AG09319 (cell line): ENCODE measurements around the gene CALCA.
A peak's percentile ranks its signal among the peaks of the same experiment; 100 is the strongest.

ENCODE experiments used
- DNase-seq: peaks from one replicate; pipeline ENCODE4 v3.0.0-alpha.2; 2010; ENCODE audit warnings: low read depth; ENCODE audit errors: extremely low read depth
- TF ChIP-seq, protein P1 (sequence below): IDR thresholded peaks from 2 replicates; pipeline ENCODE4 v1.5.1; 2011; ENCODE audit warnings: low read depth, mild to moderate bottlenecking, inconsistent platforms, low read length, moderate library complexity

The CALCA gene

GRCh38 chr11:14980854-14981253 is 8.7 kb upstream of the CALCA start:
- DNase-seq = no peak
- TF ChIP-seq, protein P1, sequence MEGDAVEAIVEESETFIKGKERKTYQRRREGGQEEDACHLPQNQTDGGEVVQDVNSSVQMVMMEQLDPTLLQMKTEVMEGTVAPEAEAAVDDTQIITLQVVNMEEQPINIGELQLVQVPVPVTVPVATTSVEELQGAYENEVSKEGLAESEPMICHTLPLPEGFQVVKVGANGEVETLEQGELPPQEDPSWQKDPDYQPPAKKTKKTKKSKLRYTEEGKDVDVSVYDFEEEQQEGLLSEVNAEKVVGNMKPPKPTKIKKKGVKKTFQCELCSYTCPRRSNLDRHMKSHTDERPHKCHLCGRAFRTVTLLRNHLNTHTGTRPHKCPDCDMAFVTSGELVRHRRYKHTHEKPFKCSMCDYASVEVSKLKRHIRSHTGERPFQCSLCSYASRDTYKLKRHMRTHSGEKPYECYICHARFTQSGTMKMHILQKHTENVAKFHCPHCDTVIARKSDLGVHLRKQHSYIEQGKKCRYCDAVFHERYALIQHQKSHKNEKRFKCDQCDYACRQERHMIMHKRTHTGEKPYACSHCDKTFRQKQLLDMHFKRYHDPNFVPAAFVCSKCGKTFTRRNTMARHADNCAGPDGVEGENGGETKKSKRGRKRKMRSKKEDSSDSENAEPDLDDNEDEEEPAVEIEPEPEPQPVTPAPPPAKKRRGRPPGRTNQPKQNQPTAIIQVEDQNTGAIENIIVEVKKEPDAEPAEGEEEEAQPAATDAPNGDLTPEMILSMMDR = no peak

DNA sequence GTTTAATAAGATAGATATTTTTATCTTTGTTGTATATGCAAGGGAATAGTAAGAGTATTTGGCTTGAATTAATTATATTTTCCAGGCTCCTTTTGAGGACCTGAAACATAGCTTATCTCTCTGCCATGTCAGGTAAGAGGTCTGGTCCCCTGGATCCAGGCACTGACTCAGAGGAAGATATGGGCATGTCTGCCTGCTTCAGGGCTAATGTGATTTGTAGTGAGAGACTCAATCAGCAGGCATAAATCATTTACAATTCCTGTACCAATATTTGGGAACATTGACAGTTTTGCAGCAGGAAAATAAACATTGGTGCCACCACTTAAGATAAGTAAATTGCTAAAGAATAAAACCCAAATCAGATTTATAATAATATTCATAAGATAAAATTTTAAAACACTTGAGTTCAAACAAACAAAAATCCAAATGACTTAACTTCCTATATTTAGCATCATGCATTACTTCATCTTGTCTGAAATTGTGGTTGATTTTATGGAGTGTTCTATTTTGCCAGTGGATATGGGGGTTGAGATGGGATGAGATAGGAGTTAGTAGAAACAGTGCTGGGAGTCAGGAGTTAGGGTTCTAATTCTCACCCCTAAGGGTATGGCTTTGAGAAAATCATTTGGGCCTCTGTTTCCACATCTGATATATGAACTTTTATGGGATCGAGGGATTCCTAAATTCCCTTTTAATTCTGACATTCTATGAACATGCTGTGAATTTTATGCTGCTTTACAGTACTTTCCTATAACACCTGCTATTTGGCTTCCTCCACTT is 5.1 kb upstream of the CALCA start:
- no peak for DNase-seq
- TF ChIP-seq, protein P1 = no peak

DNA sequence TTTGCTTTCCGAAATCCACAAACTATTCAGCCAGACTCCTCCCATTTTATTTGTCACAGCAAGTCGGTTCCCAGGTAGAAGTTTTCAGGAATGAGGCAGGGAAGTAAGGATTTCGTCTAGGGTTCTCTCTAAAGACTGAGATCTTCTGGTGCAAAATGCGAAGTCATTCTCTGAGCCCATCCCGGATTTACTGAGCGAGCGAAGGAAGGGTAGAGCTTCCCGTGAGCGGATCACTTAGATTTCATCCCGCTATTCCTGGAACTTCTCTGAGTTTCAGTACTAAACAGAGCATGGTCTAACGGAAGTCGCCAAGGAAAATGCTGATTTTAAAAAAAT is 3.1 kb upstream of the CALCA start:
- no peak for DNase-seq
- TF ChIP-seq, protein P1 = no peak

- TF ChIP-seq, protein P1 = peak; percentile 62
- DNase-seq = no peak
These were observed 2.5 kb upstream of the CALCA start for GRCh38 chr11:14974515-14975251.

DNA sequence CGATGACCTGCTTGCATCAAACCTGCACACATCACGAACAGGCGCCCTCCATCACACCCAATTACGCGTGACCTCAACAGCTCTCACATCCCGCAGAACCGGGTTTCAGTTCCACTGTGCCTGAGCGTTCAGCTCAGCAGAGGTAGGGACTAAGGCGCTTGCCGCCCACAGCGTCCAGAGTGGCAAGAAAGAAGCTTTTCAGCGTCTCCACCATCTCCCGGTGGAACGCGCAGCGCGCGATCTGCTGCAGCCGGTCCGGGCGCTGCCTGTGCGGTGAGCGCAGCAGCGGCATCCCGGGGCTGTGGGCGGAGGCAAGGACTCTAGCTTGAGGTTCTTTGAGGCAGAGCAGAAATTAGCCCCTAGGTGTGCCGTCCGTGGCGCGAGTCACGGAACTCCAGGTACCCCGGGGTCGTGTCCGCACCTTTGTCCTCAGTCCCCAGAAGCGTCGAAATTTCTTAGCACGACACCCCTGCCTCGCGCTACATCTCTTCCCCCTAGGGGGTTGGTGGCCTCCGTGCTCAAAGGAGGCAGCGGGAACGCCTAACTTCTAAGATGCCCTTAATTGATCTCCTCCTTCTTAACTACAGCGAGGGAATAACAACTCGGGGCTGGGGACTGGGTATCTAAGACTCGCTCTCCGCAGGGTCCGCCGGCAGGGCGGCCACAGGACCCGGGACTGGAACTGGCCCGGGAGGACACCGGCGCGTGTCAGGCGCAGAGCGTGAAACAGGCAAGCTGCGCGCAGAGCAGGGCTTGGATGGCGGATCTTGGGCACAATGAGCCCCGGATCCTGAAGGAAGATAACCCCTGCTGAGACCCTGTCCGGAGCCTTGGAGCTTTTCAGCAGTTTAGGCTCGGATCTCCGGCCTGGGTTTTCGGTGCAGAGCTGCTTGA is 1.7 kb upstream of the CALCA start:
- TF ChIP-seq, protein P1 = no peak
- DNase-seq = no peak

- TF ChIP-seq, protein P1 = no peak
- no peak for DNase-seq
These were observed 687 bp upstream of the CALCA start for GRCh38 chr11:14972581-14973495.
